Endothelial cell of hepatic sinusoid (primary cell): Measurements from ENCODE around the gene ANKRD23.
"Not testable (repeated sequence)": the region's sequence is repeated elsewhere in the genome, so short reads cannot be mapped to it uniquely, and the experiment has no call there.

Experiments used
- in situ Hi-C: cut with HindIII; loops from 2 replicates; pipeline ENCODE4 v1.10.0; 2017; ENCODE audit warnings: low sequenced_read_pairs

Gene ANKRD23

DNA sequence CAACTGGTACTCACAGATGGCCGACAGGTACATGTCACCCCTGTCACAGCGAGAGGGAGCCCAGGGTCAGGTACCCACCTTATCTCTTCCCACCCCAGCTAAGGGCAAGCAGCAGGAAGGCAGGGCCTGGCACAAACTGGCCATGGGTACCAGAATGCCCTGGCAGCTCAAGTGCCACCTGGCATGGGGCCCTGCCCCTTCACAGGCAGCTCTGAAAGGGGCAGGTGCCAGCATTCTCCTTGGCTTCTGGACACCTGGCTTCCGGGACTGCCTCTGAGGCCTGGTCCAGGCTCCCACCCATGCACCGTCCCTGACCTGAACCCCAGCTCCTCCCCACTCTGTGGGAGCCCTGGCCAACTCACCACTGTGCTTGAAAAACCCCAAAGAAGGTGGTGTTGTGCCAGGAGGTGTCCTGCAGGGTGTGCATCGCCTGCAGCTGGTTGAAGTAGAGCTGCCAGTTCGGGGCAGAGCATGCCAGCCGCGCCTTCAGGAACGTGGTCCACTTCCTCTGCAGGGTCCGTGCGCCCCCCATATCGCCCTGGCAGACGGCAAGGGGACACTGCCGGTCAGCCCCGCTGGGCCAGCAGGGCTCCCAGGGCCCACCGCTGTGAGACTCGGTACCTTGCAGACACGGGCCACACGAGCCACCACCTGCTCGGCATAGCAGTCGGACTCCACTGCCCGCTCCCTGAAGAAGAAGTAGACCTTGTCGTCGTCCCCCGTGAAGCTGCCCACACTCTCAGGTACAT is 20.7 kb upstream of the ANKRD23 start:
- in situ Hi-C loops = no loop called here

DNA sequence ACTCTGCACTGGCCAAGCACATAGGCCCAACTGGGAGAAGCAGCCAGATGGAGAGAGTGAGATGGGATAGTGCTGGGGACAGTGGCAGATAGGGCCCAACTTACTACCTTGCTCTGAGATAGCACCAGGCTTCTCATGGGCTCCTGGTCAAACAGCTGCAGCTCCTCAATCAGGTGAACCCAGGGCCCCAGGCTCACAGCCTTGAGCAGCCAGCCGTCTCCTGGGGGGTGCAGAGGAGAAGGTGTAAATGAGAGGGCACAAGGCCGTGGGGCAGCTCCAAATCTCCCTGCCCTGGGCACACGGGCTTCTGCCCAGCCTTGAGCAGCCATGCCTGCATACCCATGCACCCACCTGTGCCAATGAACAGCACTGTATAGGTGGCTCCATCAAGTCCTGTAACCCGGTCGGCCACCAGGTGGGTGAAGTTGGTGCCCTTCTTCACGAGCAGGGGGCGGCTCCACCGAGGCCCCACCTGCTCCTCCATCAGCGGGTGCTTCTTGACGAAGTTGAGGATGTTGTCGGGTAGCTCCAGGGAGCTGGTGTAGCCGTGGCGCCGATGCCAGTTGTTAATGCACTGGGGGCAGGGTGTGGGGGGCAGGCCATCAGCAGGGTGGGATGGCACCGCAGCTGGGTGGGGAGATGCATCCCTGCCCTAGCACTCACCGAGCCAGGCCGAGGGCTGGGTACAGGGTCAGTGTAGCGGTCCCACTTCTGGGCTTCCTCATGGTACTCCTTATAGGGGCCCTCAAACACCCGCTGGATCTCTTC is 19.9 kb upstream of the ANKRD23 start:
- in situ Hi-C loops = no loop called here

DNA sequence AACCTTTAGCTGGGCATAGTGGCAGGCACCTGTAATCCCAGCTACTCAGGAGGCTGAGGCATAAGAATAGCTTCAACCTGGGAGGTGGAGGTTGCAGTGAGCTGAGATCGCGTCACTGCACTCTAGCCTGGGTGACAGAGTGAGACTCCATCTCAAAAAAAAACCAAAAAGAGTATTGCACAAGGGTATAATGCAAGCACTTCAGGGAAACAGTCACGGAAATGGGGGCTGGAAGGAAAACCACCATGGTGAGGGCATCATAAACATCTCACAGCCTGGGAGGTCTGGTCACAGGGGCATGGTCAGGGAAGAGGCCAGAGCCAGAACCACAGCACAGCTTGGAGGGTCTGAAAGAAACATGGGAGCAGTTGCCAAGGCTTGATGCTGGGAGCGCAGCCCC is 19.2 kb upstream of the ANKRD23 start:
- in situ Hi-C loops = not testable (repeated sequence)

DNA sequence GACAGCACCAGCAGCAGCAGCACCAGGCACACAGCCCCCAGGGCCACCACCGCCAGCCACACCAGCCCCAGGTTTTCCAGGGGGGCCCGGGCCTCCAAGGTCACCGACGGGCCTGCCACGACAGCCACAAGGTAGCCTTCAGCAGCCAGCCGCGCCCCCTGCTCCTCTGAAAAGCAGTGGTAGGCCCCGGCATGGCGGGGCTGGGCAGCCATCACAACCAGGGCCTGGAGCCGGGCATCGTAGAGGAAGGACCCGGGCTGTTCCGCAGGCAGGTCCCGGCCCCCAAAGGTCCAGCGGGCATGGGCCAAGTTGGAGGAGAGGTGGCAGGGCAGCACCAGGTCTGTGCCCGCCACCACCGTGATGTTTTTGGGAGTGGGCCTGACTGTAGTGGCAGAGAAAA is 17.3 kb upstream of the ANKRD23 start:
- in situ Hi-C loops = no loop called here

- in situ Hi-C loops = no loop called here
Observed at GRCh38 chr2:96860065-96861029, 16.5 kb upstream of the ANKRD23 start.

DNA sequence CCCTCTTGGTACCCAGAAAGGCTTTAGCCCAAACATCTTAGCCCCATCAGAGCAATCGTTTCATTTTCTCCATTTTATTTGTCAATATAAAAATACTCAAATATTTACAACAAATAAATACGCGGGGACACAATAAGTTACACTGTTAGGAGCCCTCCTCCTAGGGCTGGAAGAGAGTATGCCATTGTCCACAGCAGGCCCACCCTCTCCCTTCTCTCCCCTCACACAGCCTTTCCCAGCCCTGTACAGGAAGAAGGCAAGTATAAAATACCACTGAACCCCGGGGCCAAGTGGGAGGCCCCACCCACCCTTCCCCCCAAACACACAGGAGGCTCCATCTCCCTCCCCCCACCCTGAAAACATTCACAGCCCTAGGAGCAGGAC is 15.9 kb upstream of the ANKRD23 start:
- in situ Hi-C loops = no loop called here

GRCh38 chr2:96859099-96859649 is 15.4 kb upstream of the ANKRD23 start:
- in situ Hi-C loops = no loop called here

GRCh38 chr2:96857667-96858372 is 14.0 kb upstream of the ANKRD23 start, which contains the start of gene ANKRD39:
ANKRD39 (minus strand) TSS chr2:96858016; CDS start chr2:96857987, 29 bp downstream.
- in situ Hi-C loops = no loop called here

DNA sequence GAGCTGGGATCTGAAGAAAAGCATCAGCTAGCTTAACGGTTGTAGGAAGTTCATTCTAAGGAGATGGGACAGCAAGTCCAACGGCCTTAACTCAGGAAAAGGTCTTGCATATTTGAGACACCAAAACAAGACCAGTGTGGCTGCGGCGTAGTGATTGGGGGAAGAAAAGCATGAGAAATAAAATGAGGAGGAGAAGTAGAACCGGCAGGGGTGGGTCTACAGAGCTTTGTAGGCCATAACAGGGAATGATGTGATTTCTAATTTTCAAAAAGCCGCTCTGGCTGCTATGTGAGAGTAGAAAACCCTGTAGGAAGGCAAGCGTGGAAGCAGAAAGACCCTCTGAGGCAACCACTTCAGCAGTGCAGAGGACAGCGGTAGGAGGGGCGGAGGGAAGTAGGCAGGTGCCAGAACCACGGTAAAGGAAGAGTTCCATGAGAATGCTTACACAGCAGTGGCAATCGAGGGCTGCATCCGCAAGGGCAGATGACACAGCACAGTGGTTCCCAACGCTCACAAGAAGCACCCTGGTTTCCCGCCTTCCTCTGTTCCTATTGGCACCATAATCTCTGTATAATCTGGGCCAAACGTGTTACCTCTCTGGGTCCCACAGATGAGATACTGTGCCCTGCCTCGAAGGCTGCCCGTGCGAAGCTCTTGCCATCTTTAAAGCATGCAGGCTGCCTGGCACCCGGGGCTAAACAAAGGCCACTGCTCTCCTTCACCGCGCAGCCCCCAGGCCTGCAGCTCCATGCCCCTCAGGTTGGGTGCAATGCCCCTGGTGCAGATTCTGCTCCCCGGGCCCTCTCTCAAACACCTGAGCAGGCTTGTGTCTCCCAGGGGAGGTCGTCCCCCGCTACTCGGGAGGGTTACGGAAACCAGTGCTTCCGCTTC is 13.2 kb upstream of the ANKRD23 start:
- in situ Hi-C loops = no loop called here

DNA sequence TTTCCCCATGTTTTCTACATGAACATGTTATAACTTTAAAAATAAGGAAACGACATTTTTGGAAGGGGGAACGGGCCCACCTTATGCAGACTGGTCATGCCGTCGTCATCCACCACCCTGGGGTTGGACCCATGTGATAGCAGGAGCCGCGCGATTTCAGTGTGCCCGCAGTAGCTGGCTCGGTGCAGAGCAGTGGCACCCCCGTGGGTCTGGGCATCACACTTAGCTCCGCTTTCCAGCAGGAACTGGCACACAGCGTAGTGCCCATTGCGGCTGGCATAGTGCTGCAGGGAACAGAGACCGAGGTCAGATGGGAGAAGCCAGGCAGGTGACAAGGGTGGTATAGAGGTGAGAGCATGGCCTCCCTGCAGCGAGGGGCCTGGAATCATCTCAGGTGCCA is 9.5 kb upstream of the ANKRD23 start:
- in situ Hi-C loops = no loop called here

GRCh38 chr2:96852667-96853066 is 8.8 kb upstream of the ANKRD23 start:
- in situ Hi-C loops = no loop called here

DNA sequence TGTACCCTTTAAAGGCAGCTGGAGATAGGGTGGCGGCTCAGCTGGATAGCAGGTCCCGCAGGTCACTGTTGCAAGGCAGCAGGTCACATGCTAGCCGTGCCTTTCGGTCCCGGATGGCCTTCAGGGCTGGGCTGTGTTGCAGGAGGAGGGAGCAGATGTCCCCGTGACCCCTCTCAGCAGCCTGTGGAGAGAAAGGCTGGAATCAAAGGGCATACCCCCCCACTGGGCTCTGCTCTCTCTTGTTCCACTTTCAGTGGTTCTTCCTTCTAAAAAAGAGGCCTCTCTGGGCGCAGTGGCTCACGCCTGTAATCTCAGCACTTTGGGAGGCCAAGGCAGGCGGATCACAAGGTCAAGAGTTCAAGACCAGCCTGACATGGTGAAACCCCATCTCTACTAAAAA is 4.4 kb upstream of the ANKRD23 start:
- in situ Hi-C loops = no loop called here

GRCh38 chr2:96847586-96847985 is 3.8 kb upstream of the ANKRD23 start:
- in situ Hi-C loops = no loop called here

GRCh38 chr2:96846825-96847224 is 3.0 kb upstream of the ANKRD23 start:
- in situ Hi-C loops = no loop called here

DNA sequence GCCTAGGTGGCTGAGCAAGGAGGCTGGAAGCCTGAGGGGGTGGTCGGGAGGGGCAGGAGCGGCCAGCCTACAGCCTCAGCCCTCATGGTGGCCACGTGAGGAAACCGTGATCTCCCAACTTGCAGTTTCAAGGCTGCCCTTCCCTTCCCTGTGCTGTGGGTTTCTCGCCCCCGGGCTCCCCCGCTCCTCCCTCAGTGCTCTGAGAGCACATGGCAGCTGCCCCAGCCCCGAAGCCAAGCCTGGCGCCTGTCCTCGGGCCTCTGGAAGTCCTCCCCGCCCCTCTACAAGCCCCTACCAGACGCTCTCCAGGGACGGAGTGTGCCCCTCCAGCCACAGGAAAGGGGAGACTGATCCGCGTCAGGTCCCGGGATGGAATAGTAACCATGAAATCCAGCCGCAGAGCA is 586 bp upstream of the ANKRD23 start:
- in situ Hi-C loops = no loop called here

DNA sequence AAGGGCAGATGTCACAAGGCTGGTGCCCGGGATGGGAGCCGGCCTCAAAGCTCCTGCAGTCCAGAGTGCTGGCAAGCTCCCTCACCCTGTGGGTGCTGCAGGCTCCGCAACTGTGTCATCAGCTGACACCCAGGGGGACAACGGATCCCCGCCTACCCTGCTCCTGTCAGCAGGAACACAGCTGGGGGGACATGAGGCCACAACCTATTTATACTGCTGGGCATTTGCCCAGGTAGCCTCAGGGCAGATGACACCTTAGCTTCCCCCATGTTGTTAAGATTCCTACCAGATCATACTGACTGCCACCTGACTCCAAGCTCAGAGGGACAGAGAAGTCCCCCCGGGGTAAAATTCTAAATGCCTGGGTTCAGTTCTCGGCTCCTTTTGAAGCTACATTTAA is 1.2 kb downstream of the ANKRD23 start:
- in situ Hi-C loops = no loop called here

DNA sequence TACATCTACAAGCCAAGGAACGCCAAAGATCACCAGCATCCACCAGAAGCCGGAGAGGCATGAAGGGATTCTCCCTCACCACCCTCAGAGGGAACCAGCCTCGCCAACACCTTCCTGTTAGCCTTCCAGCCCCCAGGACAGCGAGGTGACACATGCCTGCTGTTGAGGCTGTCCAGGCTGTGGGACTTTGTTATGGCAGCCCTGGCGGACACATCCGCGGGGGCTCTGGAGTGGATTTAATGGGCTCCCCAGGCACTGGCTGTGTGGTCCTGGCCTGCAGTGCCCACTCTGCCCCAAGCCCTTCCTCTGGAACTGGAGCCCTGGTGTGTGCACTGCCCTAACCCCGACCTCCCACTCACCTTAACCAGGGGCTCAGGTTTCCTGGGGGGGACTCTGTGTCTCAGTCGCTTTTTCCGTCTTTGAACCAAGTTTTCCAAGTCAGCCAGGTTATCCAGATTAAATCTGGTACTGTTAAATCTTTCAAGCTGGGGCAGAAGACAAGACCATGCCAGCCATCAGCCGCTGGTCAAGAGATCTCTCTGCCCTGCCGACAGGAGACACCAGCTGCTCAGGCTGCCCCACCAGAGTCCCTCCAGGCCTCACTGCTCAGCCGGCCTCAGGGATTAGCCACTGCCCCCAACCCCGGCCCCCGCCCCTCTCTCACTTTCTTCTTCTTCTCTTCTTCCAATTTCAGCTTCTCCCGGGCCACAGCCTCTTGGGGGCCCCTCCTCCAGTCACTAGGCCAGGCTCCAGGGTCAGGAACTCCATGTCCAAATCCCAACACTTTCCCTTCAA is 1.9 kb downstream of the ANKRD23 start:
- in situ Hi-C loops = no loop called here
